Chondrocyte (in vitro differentiated cells): Measurements from ENCODE around the gene KDM8. TPM values are rescaled to one million over a fixed set of nuclear protein-coding genes. Genes with fewer than 3 reads are reported as not detected.

Source experiments
- DNase-seq: peaks from one replicate; pipeline ENCODE4 v3.0.0; 2021; ENCODE audit warnings: mixed read lengths, low spot score
- H3K27ac Mint-ChIP-seq: one replicate; pipeline ENCODE4 v1.8.0; 2021; ENCODE audit warnings: mild to moderate bottlenecking, moderate library complexity, mixed read lengths; ENCODE audit not compliant: unreplicated experiment
- H3K27me3 Mint-ChIP-seq: 2 replicates; pipeline ENCODE4 v1.8.0; 2021; ENCODE audit warnings: low read depth, mixed read lengths
- H3K36me3 Mint-ChIP-seq: 2 replicates; pipeline ENCODE4 v1.8.0; 2021; ENCODE audit warnings: low read depth, mixed read lengths
- H3K4me1 Mint-ChIP-seq: 2 replicates; pipeline ENCODE4 v1.8.0; 2021; ENCODE audit warnings: low read depth, mild to moderate bottlenecking, mixed read lengths
- H3K4me3 Mint-ChIP-seq: one replicate; pipeline ENCODE4 v1.8.0; 2021; ENCODE audit warnings: mild to moderate bottlenecking, moderate library complexity, mixed read lengths; ENCODE audit not compliant: unreplicated experiment
- H3K9me3 Mint-ChIP-seq: 2 replicates; pipeline ENCODE4 v1.8.0; 2021; ENCODE audit warnings: low read depth, mixed read lengths
- CTCF ChIP-seq: fragments of 200-600 bp; sonication (generic); IDR thresholded peaks from 2 replicates; pipeline ENCODE4 v1.5.0; 2021; ENCODE audit warnings: antibody characterized with exemption, mild to moderate bottlenecking, moderate library complexity
- total RNA-seq: library from RNA; stranded (reverse); gene quantifications from 3 replicates; pipeline ENCODE4 v1.2.1, GENCODE V29; 2021

Gene KDM8
- total RNA-seq, 1 donor from 2014 or later = 5.6 TPM

GRCh38 chr16:27220527-27220926 lies 17.2 kb downstream of the KDM8 start:
- no peak for DNase-seq
- Mint-ChIP-seq H3K27me3 (no peaks in the 10 kb centered on the region), H3K36me3 (peaks cover 3% of the 10 kb centered on the region), H3K4me3 (no peak overlapping the region), H3K27ac (no peak overlapping the region), H3K4me1 (peaks cover 16% of the 10 kb centered on the region), H3K9me3 (no peaks in the 10 kb centered on the region)
- TF ChIP-seq CTCF = no peak

DNA sequence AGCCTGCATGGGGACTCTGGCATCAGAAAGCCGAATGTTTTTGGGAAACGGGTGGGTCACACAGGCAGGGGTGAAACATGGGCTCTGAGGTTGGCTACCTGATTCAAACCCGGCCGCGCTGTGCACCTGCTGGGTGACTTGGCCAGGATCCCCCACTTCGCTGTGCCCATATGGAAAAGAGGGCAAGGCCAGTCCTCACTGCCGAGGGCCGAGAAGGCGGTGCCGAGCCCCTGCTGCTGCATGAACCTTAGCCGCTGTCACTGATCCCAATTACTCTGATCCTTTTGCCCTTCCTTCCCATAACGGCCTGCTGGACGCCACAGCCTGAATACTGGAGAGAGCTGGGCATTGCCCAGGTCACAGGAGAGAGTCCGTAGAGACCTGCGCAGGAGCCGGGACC lies 17.7 kb downstream of the KDM8 start:
- no peak for TF ChIP-seq CTCF
- Mint-ChIP-seq H3K4me3 (no peak overlapping the region), H3K4me1 (peaks cover 16% of the 10 kb centered on the region), H3K36me3 (peaks cover 2% of the 10 kb centered on the region), H3K27me3 (no peaks in the 10 kb centered on the region), H3K9me3 (no peaks in the 10 kb centered on the region), H3K27ac (no peak overlapping the region)
- peak; percentile 41 for DNase-seq

DNA sequence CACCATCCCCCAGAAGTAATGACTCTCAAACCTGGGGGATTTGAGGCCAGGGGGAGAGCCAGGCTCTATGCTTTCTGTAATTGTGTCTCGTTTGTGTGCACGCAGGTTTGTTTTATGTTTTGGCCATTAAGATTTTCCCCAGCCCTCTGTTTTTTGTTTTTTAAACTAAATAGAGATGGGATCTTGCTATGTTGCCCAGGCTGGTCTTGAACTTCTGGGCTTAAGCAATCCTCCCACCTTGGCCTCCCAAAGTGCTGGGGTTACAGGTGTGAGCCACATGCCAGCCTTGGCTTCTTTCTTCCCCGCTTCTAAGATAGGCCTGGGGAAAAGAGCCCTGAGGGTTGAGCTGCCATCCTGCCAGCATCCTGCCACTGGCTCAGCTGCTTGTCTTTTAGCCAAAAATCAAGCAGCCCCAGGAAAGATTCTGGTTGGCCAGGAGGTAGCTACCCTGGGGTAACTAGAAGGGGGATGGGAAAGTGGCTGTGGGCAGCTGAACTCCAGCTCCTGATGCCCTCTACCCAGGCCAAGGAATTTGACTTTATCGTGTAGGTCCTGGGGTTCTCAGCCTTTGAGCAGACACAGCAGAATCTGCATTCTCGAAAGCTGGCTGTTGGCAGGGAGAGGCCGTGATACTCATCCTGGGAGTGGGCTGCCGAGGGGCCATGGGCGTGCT lies 18.4 kb downstream of the KDM8 start:
- Mint-ChIP-seq H3K4me3 (no peak overlapping the region), H3K9me3 (no peaks in the 10 kb centered on the region), H3K27ac (peak overlapping the region; percentile 45), H3K27me3 (no peaks in the 10 kb centered on the region), H3K36me3 (no peaks in the 10 kb centered on the region), H3K4me1 (peaks cover 16% of the 10 kb centered on the region)
- no peak for TF ChIP-seq CTCF
- DNase-seq = peak; percentile 54

GRCh38 chr16:27222249-27223225 lies 19.2 kb downstream of the KDM8 start:
- Mint-ChIP-seq H3K27me3 (no peaks in the 10 kb centered on the region), H3K4me3 (no peak overlapping the region), H3K9me3 (no peaks in the 10 kb centered on the region), H3K4me1 (peaks cover 13% of the 10 kb centered on the region), H3K36me3 (no peaks in the 10 kb centered on the region), H3K27ac (peak overlapping the region; percentile 45)
- no peak for DNase-seq
- TF ChIP-seq CTCF = no peak

- Mint-ChIP-seq H3K27me3 (no peaks in the 10 kb centered on the region), H3K9me3 (no peaks in the 10 kb centered on the region), H3K4me3 (no peak overlapping the region), H3K36me3 (no peaks in the 10 kb centered on the region), H3K27ac (no peak overlapping the region), H3K4me1 (peaks cover 13% of the 10 kb centered on the region)
- TF ChIP-seq CTCF = peak; percentile 26
- DNase-seq = no peak
Observed at GRCh38 chr16:27223226-27223610, 19.9 kb downstream of the KDM8 start.
